CD4-positive, alpha-beta T cell treated with Interleukin-17A for 4 hours (primary cell): ENCODE measurements around the gene GUCA1C.

Experiments
- DNase-seq: peaks from one replicate; pipeline ENCODE4 v3.0.0-alpha.2; 2020; ENCODE audit warnings: mixed read lengths

Gene GUCA1C

DNA sequence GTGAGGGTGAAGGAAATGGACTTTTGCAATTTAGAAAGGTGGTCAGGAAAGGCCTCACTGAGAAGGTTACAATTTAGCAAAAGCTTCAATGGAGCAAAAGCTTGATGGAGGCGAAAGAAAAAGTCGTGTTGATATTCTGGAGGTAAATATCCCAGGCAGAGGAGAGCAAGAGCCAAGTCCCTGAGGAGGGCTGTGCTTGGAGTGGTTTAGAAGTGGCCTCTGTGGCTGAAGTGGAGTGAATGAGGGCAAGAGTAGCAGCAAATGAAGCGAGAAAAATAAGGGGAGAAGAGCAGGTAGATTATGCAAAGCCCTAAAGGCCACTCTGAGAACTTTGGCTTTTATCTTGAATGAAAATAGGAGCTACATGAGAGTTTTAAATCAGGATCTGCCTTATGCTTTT lies 54.1 kb downstream of the GUCA1C start:
- DNase-seq: no peak

DNA sequence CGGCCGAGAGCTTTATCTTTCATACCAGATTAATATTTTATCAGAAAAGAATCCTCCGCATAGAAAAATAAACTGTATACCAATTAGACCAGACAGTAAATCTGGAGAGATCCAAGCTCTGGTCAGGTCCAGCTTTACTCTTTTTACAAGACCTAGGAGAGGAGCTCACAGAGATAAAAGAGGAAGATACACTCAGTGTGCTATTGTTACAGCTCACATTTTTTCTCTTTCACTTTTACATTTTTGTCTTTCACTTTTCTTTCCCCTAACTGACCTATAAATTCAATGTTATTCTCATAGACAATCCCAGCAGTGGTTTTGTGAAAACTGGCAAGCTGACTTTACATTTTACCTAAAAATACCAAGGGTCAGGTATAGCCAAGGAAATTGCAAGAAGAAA lies 55.8 kb downstream of the GUCA1C start:
- no peak for DNase-seq

DNA sequence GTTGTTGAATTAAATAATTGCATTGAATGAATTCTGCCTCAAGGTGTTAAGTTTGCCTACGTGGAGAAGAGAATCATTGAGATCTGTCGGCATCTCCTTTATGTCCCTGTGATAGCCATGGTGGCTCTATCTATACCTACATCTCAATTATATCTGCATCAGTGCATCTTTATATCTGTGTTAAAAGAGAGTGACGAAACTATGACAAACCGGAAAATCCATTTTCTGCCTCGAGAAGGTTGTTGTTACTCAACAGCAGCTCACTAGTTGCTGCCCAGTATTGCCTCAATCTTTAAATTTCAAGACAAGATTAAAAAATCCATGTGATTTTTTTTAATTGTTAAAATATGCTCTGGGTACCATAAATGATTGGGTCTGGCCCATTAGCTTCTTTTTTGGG lies 58.7 kb downstream of the GUCA1C start:
- DNase-seq: no peak

DNA sequence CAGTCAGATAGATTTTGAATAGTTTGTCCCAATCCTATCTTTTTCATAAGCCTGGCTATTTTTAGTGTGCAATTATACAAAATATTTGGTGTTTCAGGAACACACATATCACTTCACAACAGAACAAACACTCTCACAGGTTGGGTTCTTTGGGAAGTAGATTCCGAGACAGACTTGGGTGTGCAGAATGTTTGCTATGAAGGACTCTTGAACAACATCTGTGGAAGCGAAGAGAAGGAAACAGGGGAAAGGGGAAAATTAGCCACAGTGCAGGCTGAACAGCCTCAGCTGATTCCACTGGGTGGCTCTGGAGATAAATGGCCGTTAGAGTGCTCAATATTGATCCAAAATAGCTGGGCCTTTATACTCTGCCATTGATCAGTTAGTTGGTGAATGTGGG lies 61.8 kb downstream of the GUCA1C start:
- no peak for DNase-seq

DNA sequence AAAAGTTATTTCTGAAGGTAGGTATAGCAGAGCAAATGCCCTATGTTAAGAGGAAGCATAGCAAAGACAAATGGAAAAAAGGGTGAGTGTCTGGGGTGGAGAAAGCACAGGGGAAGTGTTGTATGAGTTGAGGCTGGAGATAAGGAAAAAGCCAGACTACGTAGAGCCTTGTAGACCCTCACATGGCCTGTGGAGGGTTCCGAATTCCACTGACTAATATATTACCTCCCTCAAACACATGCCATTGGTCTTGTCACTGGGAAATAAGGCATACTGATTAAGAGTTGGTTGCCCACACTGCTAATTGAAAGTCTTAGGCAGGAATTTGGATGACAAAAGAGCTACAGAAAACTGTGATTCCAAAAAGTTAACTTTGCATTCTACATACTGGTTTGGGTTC lies 65.9 kb downstream of the GUCA1C start:
- DNase-seq: no peak

DNA sequence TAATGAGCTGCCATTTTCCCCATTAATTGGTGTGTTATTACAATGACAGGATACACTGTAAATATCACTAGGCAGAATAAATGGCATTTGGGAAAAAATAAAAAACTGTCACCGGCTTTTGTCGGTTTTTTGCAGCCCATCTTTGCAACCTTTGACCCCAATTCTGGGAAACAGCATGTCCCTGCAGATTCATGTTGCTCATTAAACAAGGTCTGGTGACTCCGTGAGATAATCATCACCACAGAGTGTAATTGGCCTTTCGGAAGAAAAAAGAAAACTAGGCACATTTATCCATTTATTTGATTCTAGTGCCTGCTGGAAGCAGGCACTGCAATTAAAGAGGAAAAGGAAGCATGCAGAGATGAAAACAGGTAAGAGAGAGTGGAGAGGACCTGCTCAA lies 66.6 kb downstream of the GUCA1C start:
- no peak for DNase-seq

DNA sequence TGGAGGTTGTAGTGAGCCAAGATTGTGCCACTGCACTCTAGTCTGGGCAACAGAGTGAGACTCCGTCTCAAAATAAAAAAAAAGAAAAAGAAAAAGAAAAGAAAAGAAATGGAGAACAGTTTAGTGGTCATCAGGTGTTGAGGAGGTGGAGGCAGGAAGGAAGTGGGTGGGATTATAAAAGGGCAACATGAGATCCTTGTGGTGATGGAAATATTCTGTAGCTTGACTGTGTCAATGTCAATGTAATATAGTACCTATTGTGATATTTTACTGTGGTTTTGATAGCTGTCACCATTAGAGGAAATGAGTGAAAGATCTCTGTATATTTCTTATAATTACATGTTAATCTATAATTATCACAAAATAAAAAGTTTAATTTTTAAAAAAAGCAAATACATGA lies 70.3 kb downstream of the GUCA1C start:
- no peak for DNase-seq

DNA sequence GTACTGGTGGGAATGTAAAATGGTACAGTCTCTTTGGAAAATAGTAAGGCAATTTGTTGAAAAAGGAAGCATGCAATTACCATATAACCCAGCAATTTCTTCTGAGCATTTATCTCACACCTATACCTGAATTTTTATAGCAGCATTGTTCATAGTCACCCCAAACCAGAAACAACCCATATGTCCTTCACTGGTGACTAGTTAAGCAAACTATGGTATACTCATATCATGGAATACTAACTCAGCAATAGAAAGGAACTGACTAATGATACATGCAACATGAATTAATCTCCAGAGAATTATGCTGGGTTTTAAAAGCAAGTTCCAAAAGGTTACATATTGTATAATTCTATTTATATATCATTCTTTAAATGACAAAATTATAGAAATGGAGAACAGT lies 70.9 kb downstream of the GUCA1C start:
- DNase-seq: no peak

DNA sequence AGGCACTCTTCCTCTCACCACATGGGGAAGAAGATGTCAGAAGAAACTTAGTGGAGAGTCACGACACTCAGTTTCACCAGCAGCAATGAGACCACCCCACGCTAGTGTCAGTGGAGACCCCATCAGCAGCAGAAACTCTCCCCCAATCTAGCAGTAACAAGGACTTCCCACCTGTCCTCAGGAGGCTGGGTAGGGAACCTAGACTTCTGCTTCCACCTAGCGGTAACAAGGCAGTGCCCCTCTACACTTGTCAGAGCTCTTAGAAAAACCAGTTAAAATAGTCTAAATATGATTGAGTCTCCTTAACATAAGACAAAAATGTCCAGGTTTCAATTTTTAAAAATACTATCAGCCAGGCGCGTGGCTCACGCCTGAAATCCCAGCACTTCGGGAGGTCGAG lies 73.8 kb downstream of the GUCA1C start:
- DNase-seq: no peak

DNA sequence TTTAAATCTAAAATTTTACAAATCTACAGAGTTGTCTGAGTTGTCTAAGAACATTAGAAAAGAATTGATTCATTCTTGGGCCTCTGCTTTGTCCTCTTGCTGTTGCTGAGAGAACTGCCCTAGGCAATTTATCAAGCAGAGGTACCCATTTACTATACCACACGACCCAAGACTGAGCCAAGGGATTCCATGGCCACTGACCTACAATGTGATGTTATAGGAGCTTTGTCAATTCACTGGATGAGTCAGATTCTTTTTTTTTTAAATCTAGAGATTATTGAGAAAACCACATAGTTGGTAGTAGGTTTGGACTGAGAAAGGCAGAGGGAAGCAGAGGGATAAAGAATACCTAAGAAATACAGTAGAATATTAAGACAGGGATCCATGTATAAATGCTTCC lies 75.8 kb downstream of the GUCA1C start:
- DNase-seq: no peak

DNA sequence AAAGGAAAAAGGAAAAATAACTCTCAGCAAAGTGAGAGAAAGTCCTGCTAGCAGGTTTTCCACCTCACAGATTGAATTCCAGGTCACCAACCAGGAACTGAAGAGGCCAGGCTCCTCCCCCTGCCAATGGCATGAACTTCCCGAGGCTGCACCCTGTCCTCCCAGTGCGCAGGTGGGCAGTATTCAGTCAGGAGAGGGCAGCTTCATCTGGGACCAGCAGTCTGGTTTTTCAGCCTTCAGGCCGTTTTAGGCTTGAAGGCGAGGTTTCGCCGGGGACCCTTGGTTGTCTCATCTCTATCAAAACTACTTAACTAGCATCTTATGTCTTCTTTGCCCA lies 89.9 kb downstream of the GUCA1C start:
- no peak for DNase-seq

DNA sequence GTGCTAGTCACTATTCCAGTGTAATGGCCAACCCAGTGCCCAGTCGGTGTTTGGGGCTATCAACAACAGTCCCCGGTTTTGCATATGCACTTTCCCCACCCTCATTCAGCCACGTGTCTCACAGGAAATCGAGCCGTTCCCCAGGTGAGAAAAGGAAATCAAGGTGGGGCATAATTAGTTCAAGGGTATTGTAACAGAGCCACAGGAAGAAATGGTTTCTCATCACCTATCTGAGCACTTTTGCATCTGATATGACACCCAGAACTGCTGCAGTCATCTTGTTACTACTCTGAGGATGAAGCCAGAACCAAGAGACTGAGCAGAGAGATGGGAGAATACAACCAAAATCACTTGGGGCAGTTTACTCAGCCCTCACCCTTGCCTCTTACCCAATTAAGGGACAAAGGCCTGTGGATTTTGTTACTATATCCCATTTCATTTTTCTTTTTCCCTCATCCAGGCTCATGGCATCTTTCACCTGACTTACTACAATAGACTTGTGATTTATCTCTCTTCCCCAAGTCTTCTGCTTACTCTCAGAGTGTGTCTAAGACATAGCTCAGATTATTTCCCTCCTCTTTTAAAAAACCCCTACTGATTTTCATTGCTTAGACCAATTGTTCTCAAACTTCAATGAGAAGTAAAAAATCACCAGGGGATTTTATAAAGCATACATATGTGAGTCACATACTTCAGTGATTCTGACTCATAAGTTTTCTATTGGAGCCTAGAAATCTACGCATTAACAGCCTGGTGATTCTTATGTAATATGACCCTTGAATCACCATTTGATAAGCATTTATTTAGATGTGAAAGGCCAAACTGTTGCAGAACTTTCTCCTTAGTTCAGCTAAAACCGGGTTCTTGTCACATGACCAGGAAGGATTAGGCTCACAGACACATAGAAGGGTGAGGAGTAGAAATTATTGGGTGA lies 90.5 kb downstream of the GUCA1C start:
- DNase-seq: peak; percentile 47

DNA sequence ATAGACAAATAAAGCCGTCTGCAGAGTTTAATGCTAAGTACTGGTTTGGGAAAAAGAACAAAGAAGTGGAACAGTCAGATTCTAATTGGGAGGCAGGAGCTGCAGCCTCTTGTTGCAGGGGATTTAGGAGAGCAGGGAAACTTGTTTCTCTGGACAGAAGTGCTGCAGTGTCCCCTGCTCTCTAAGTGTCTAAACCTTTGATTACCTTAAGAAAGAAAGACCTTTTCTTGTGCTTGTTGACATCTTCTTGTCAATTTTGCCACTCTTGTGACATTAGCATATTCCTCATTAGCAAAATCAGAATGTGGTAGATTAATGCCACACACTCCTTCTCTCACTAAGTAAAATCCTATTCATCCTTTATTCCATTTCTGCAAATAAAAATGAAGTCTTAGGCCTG lies 92.3 kb downstream of the GUCA1C start:
- DNase-seq: no peak
